ENCODE results near the gene KRT86.

Gene KRT86

DNA sequence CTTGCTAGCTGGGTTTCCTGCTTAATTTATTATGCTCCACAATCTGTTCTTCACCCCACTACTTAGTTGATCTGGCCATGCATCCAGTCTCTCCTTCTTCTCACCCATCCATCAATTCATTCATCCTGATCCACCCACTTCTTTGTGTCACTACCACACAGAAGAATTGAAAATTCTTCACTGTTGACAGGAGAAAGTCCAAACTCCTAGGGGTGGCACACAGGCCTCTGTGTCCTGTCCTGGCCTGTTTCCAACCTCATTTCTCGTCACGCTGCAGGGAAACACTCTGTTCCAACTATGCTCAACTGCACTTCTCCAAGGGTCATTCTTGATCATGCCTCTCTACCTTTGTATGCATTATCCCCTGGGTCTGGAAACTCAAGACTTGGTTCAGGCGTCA lies 57.4 kb downstream of the KRT86 start:
- H3K27ac ChIP-seq, result no peak overlapping the region
- TF ChIP-seq, protein P1, sequence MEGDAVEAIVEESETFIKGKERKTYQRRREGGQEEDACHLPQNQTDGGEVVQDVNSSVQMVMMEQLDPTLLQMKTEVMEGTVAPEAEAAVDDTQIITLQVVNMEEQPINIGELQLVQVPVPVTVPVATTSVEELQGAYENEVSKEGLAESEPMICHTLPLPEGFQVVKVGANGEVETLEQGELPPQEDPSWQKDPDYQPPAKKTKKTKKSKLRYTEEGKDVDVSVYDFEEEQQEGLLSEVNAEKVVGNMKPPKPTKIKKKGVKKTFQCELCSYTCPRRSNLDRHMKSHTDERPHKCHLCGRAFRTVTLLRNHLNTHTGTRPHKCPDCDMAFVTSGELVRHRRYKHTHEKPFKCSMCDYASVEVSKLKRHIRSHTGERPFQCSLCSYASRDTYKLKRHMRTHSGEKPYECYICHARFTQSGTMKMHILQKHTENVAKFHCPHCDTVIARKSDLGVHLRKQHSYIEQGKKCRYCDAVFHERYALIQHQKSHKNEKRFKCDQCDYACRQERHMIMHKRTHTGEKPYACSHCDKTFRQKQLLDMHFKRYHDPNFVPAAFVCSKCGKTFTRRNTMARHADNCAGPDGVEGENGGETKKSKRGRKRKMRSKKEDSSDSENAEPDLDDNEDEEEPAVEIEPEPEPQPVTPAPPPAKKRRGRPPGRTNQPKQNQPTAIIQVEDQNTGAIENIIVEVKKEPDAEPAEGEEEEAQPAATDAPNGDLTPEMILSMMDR (conservative IDR thresholded peaks at IDR 0.05), result no peak
- TF ChIP-seq ZFX (IDR thresholded peaks at IDR 0.05), result no peak

DNA sequence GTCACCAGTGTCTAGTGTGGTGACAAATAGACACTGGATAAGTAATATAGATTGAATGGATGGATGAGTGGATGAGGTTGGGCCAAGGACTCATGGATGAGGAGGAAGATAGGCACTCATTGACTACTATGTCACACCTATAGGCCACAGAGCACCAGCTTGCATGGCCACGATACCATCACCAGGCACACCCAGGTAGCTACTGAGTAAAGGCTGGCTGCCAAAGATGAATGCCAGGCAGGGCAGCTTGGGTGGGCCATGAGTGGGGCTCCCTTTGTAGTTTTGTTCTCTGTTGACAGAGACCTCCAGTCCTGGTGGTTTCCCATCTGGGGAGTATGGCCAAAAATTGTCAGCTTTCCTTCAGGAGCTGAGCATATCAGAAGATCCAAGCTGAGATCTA lies 57.9 kb downstream of the KRT86 start:
- H3K27ac ChIP-seq, result no peak overlapping the region
- TF ChIP-seq, protein P1 (conservative IDR thresholded peaks at IDR 0.05), result no peak
- TF ChIP-seq ZFX (IDR thresholded peaks at IDR 0.05), result no peak

DNA sequence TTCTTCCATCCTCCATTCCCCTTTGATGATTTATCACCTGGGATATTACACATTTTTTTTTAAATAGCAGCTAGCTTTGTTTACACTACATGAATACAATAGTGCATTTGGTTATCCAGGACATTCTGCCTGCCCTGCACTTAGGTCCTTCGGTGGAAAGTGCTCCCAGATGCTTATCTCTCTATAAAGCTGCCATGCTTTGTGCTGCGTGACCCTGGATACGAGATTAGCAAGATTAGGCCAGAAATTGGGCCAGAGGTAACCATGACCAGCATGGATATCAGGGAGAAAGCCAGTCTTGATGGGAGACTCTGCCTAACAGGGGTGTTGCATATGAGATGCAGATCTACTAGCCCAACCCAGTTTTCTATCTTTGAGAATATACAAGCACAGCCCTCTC lies 58.9 kb downstream of the KRT86 start:
- TF ChIP-seq ZFX (IDR thresholded peaks at IDR 0.05), result no peak
- TF ChIP-seq, protein P1 (conservative IDR thresholded peaks at IDR 0.05), result no peak
- H3K27ac ChIP-seq, result no peak overlapping the region

DNA sequence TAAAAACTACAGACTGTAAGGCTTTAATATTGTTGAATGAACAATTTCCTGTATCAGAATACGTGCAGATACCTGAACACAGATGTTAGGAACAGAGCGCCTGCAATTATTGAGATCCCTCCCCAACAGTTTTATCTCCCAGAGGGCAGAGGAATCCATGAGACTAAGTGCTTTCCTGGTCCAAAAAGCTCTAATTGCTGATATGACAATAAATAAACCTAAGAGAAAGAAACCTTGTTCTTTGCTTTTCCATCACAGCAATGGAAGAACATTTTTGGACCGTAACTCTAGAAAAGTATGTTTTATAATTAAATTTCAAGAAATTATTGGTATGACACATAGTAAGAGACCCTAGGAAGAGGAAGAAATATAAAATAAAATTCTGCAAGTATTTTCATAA lies 59.7 kb downstream of the KRT86 start:
- TF ChIP-seq, protein P1 (conservative IDR thresholded peaks at IDR 0.05), result no peak
- no peak for TF ChIP-seq ZFX (IDR thresholded peaks at IDR 0.05)
- H3K27ac ChIP-seq, result no peak overlapping the region

DNA sequence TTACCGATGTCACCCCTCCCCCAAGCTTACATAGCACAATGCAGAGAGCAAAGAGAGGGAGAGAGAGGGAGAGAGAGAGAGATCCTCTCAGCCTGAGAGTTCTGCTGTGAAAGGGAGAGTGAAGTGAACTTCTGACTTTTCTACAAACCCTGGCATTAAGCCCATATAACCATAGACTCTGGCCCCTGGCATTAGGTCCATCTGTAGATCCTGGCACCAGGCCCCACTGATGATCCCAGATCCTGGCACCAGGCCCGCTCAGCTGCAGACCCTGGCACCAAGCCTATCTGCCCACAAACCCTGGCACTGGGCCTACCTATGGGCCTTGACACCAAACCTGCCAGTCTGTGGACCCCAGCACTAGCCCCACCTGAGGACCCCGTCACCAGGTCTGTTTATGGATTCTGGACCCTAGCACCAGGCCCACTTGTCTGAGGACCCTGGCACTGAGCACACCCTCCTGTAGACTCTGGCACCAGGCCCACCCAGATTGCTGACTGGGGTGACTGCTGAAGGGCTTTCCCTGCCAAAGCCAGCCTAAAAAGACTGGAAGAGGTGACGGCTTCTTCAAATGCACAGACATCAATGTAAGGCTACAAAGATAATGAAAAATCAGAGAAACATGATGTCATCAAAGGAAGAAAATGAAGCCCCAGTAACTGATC lies 61.3 kb downstream of the KRT86 start:
- TF ChIP-seq ZFX (IDR thresholded peaks at IDR 0.05), result no peak
- TF ChIP-seq, protein P1 (conservative IDR thresholded peaks at IDR 0.05), result no peak
- H3K27ac ChIP-seq, result no peak overlapping the region

DNA sequence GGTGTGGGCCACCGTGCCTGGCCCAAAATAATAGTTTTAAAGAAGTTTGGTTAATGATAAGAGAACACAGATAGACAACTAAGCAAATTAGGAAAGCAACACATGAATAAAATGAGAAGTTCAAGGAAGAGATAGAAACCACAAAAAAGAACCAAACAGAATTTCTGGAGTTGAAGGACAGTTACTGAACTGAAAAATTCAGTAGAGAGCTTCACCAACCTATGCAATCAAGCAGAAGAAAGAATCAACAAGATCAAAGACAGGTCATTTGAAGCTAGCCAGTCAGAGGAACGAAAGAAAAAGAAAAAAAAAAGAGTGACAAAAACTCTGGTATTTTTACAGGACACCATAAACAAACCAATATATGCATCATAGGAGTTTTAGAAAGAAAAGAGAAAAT lies 62.2 kb downstream of the KRT86 start:
- no peak overlapping the region for H3K27ac ChIP-seq
- TF ChIP-seq, protein P1 (conservative IDR thresholded peaks at IDR 0.05), result no peak
- no peak for TF ChIP-seq ZFX (IDR thresholded peaks at IDR 0.05)

DNA sequence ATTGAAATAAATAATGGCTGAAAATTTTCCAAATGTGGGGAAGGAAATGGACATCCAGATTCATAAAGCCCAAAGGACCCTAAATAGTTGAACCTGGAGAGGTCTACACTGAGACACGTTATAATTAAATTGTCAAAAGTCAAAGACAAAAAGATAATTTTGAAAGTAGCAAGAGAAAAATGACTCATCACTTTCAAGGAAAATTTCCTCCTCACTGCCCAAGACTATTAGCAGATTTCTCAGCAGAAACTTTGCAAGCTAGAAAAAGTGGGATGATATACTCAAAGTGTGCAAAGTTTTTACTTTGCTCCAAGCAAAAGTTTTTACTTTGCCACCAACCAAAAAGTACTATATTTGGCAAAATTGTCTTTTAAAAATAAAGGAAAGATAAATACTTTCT lies 62.6 kb downstream of the KRT86 start:
- H3K27ac ChIP-seq, result no peak overlapping the region
- TF ChIP-seq, protein P1 (conservative IDR thresholded peaks at IDR 0.05), result no peak
- TF ChIP-seq ZFX (IDR thresholded peaks at IDR 0.05), result no peak

Data from C4-2B (cell line).